AG04450 (cell line): ENCODE measurements around the gene KRTAP10-2. TPM values are rescaled to one million over a fixed set of nuclear protein-coding genes. Genes with fewer than 3 reads are reported as not detected.

ENCODE experiments used
- CTCF ChIA-PET: fragments of 300-600, 350-600 bp; formaldehyde crosslinking; extraction: SDS; loops from one replicate; lab custom pipeline; 2022; ENCODE audit warnings: antibody characterized with exemption, inconsistent platforms; lab: Charles Lee
- POLR2A ChIA-PET: fragments of 350-600 bp; formaldehyde crosslinking; extraction: SDS; loops from one replicate; lab custom pipeline; 2021; ENCODE audit warnings: antibody characterized with exemption, inconsistent platforms; lab: Yijun Ruan, JAX
- DNase-seq: peaks from one replicate; pipeline ENCODE4 v3.0.0-alpha.2; 2011; ENCODE audit warnings: low read depth, low spot score
- H3K27ac ChIP-seq: one replicate; pipeline ENCODE4 v1.5.1; 2012; ENCODE audit warnings: low read depth, low read length, control low read depth
- H3K27me3 ChIP-seq: one replicate; pipeline ENCODE4 v1.6.0; 2012; ENCODE audit warnings: low read length; ENCODE audit not compliant: control insufficient read depth, insufficient read depth
- H3K4me3 ChIP-seq: 2 replicates; pipeline ENCODE4 v1.5.1; 2011; ENCODE audit warnings: mild to moderate bottlenecking, low read depth, low read length, control low read depth
- H3K9me3 ChIP-seq: 2 replicates; pipeline ENCODE4 v1.5.1; 2012; ENCODE audit warnings: low read length; ENCODE audit not compliant: control insufficient read depth, insufficient read depth
- polyA plus RNA-seq: library from polyadenylated mRNA; depleted of rRNA; stranded (reverse); fragments of >200 nt; gene quantifications from 2 replicates; pipeline ENCODE4 v1.2.3, GENCODE V29; 2011
- TF ChIP-seq, protein P1 (sequence below): IDR thresholded peaks from 2 replicates; pipeline ENCODE4 v1.5.1; 2011; ENCODE audit warnings: low read depth, low read length, control low read depth, inconsistent platforms

Gene KRTAP10-2
- polyA plus RNA-seq, 1 experiment = not detected

DNA sequence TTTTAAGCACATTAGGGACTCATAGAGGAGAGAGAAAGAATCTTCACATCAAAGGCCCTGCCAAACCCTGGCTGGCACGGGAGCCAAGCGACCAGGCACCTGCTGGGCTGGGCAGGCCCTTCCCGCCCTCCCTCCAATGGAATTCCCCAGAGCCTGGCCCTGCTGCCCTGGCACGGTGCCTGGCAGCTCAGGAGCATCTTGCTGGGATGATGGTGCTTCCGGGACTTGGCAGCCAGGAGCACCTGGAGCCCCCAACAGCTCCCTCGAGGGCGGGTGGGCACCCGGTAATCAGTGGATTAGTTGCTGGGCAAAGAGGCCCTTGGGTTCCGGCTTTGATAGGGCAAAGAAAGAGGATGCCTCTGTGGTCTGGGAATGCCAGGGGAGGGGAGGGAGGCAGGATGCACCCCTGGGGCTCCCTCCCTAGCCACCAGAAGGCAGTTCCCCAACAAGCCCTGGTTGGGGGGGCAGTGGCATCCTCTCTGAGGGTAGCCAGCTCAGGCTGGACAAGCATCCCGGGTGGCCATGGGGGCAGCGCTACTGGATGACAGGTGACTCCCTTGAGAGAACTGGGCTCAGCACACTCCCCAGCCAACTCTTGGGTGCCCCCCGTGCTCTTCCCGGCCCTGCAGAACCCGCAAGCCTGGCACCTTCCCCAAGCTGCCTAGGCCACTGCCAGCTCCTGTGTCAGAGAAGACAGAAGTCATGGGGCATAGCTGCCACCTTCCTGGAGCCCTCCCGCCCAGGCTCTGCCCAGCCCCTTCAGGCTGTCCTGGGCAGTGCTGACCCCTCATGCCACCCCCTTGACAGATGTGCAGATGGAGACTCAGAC is 37.7 kb downstream of the KRTAP10-2 start:
- H3K9me3 ChIP-seq = peaks cover 21% of the 10 kb centered on the region
- CTCF ChIA-PET = no interaction called here
- POLR2A ChIA-PET = no interaction called here
- no peak for DNase-seq
- H3K27ac ChIP-seq = no peak overlapping the region
- TF ChIP-seq, protein P1, sequence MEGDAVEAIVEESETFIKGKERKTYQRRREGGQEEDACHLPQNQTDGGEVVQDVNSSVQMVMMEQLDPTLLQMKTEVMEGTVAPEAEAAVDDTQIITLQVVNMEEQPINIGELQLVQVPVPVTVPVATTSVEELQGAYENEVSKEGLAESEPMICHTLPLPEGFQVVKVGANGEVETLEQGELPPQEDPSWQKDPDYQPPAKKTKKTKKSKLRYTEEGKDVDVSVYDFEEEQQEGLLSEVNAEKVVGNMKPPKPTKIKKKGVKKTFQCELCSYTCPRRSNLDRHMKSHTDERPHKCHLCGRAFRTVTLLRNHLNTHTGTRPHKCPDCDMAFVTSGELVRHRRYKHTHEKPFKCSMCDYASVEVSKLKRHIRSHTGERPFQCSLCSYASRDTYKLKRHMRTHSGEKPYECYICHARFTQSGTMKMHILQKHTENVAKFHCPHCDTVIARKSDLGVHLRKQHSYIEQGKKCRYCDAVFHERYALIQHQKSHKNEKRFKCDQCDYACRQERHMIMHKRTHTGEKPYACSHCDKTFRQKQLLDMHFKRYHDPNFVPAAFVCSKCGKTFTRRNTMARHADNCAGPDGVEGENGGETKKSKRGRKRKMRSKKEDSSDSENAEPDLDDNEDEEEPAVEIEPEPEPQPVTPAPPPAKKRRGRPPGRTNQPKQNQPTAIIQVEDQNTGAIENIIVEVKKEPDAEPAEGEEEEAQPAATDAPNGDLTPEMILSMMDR = no peak
- H3K4me3 ChIP-seq = no peak overlapping the region
- no peaks in the 10 kb centered on the region for H3K27me3 ChIP-seq

DNA sequence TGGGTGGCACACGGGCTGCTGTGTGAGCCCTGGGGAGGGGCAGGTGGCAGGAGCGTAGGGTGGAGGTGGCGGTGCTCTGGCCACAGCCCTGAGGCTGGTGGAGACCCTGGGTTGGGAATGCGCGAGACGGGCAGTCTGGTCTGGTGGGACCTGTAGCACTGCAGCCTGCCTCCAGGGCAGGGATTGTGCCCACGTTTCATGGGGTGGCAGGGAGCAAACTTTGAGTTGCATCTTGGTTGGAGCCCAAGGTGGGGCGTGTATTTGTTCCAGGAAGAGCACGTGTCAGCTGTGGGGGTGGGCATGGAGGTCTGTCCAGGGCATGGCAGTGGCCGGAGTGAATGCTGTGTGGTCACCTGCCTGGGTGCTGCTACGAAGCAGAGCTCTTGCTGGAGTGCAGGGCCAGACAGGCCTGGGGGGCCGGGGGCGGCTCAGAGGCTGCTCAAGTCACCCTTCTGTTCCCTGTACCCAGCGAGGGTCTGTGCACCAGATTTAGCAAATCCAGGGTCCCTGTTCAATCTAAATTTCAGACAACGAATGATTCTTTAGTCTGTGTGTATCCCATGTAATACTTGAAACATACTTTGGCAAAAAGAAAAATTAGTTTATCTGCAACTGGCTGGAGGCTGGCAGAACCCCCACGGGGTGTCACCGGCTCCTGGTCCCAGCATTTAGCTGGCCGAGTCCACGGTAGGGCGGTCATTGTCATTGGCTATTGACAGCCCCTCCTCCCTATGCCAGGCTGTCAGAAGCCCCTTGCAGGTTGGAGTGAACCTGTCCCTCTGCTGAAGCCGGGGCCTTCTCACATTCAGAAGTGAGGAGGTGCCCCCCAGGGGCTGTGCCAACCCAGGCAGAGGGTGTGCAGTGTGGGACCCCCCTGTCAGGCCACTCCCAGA is 38.6 kb downstream of the KRTAP10-2 start:
- DNase-seq = no peak
- POLR2A ChIA-PET = no interaction called here
- TF ChIP-seq, protein P1 = no peak
- CTCF ChIA-PET = no interaction called here
- peaks cover 19% of the 10 kb centered on the region; the same call in 1 of the 2 replicates for H3K9me3 ChIP-seq
- H3K4me3 ChIP-seq = no peak overlapping the region
- H3K27me3 ChIP-seq = no peaks in the 10 kb centered on the region
- no peak overlapping the region for H3K27ac ChIP-seq

DNA sequence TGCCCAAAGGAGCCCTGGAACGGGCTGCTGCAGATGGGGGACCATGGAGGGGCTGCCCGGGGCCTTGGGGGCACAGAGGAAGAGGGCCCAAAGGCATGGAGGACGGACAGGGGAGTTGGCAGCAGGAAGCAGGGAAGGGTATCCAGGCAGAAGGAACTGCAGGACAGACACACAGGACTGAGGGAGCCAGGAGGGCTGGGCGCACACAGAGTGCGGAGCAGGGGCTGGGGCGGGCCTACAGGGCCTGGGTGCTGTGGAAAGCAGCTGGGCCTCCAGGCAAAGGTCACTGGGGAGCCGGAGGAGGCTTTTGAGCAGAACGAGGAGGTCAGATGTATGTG is 39.4 kb downstream of the KRTAP10-2 start:
- H3K4me3 ChIP-seq = no peak overlapping the region
- TF ChIP-seq, protein P1 = no peak
- no peak overlapping the region for H3K27ac ChIP-seq
- POLR2A ChIA-PET = no interaction called here
- peaks cover 12% of the 10 kb centered on the region; the same call in 1 of the 2 replicates for H3K9me3 ChIP-seq
- CTCF ChIA-PET = interaction anchor here (2.3 kb wide), 1 partner anchor 281 kb away, joined by 13 read pairs; no protein-coding TSS in a partner anchor
- no peaks in the 10 kb centered on the region for H3K27me3 ChIP-seq
- no peak for DNase-seq

DNA sequence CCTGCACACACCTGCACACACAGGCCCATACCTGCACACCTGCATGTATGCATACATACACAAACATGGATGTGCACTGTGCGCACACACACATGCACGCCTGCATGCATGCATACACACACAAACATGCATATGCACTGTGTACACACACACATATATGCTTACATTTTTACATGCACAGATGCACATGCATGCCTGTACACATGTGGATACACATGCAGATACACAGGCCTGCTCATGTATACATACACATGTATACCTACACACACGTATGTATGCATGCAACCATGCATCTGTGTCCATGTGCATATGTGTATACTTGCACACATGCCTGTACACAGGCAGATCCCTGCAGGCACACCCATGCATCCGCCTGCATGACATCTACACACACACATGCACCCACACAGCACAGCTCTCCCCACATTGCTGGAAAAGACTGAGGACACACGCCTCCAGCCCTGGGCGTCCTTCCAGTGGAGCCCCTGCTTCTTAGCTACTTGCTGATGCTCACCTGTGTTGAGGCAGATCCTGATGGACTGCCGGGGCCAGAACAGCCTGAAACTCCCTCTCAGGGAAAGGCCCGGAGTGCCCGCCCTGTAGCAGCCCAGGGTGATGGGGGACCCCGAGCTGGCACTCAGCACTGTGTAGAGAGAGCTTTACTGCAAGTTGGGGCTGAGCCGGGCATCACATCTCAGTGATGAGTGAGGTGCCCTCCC is 39.9 kb downstream of the KRTAP10-2 start:
- no peak overlapping the region for H3K27ac ChIP-seq
- no peak overlapping the region for H3K4me3 ChIP-seq
- CTCF ChIA-PET = interaction anchor here (0.9 to 2.3 kb wide), 4 partner anchors 231 to 282 kb away, joined by 3 to 13 read pairs (median 6); no protein-coding TSS in a partner anchor
- H3K9me3 ChIP-seq = peaks cover 7% of the 10 kb centered on the region; the same call in 1 of the 2 replicates
- POLR2A ChIA-PET = no interaction called here
- no peaks in the 10 kb centered on the region for H3K27me3 ChIP-seq
- TF ChIP-seq, protein P1 = no peak
- DNase-seq = no peak
